ENCODE measurements around the gene GART. TPM values are rescaled to one million over a fixed set of nuclear protein-coding genes. Genes with fewer than 3 reads are reported as not detected.

The GART gene
- total RNA-seq, 1 experiment from 2014 or later: 132 TPM

- ChIA-PET CTCF (no interaction called here), POLR2A (no interaction called here)
- TF ChIP-seq SIN3A (IDR thresholded peaks at IDR 0.05; ENCODE audit: borderline replicate concordance, insufficient read depth, low read depth, low read length) (no peak), POLR2AphosphoS5 (IDR thresholded peaks at IDR 0.05; ENCODE audit: low read depth, low read length) (no peak), CTCF (IDR thresholded peaks at IDR 0.05) (no peak), TCF7L2 (IDR thresholded peaks at IDR 0.05; ENCODE audit: low read depth, low read length) (no peak)
- TF ChIP-seq, protein P1, sequence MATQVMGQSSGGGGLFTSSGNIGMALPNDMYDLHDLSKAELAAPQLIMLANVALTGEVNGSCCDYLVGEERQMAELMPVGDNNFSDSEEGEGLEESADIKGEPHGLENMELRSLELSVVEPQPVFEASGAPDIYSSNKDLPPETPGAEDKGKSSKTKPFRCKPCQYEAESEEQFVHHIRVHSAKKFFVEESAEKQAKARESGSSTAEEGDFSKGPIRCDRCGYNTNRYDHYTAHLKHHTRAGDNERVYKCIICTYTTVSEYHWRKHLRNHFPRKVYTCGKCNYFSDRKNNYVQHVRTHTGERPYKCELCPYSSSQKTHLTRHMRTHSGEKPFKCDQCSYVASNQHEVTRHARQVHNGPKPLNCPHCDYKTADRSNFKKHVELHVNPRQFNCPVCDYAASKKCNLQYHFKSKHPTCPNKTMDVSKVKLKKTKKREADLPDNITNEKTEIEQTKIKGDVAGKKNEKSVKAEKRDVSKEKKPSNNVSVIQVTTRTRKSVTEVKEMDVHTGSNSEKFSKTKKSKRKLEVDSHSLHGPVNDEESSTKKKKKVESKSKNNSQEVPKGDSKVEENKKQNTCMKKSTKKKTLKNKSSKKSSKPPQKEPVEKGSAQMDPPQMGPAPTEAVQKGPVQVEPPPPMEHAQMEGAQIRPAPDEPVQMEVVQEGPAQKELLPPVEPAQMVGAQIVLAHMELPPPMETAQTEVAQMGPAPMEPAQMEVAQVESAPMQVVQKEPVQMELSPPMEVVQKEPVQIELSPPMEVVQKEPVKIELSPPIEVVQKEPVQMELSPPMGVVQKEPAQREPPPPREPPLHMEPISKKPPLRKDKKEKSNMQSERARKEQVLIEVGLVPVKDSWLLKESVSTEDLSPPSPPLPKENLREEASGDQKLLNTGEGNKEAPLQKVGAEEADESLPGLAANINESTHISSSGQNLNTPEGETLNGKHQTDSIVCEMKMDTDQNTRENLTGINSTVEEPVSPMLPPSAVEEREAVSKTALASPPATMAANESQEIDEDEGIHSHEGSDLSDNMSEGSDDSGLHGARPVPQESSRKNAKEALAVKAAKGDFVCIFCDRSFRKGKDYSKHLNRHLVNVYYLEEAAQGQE (IDR thresholded peaks at IDR 0.05; ENCODE audit: insufficient read depth in 1 of 2, low read depth in 2 of 2, low read length in 1 of 2): no peak
- ATAC-seq (no peak), DNase-seq (ENCODE audit: low read depth, low spot score) (no peak)
- no peak overlapping the region for H3K27ac ChIP-seq (ENCODE audit: low read length)
- H3K9me3 ChIP-seq (ENCODE audit: control insufficient read depth, insufficient read depth, low read depth, low read length): no peaks in the 10 kb centered on the region
- no peaks in the 10 kb centered on the region for H3K27me3 ChIP-seq (ENCODE audit: control insufficient read depth, insufficient read depth, low read length)
- no peak overlapping the region for H3K4me3 ChIP-seq (ENCODE audit: low read depth in 2 of 2, low read length in 2 of 2)
- in situ Hi-C loops (cut with HindIII; ENCODE audit: low pct_unique_long_range_greater_than_20kb, low sequenced_read_pairs) (no loop called here), intact Hi-C loops (cut with micrococcal nuclease; ENCODE audit: unreplicated experiment) (no loop called here)
- H3K4me1 ChIP-seq (ENCODE audit: control insufficient read depth, insufficient read depth, low read length): no peaks in the 10 kb centered on the region
- no peaks in the 10 kb centered on the region for H3K36me3 ChIP-seq (ENCODE audit: control insufficient read depth, insufficient read depth, low read length)
- no TSS peak for BruUV-seq (replicated peaks)
Measured at GRCh38 chr21:33461538-33462250, 80.2 kb downstream of the GART start.

- no peaks in the 10 kb centered on the region for H3K9me3 ChIP-seq (ENCODE audit: control insufficient read depth, insufficient read depth, low read depth, low read length)
- H3K36me3 ChIP-seq (ENCODE audit: control insufficient read depth, insufficient read depth, low read length): peaks cover 3% of the 10 kb centered on the region
- no peak for DNase-seq (ENCODE audit: low read depth, low spot score)
- ChIA-PET POLR2A (no interaction called here), CTCF (no interaction called here)
- no peaks in the 10 kb centered on the region for H3K4me1 ChIP-seq (ENCODE audit: control insufficient read depth, insufficient read depth, low read length)
- no peak for ATAC-seq
- intact Hi-C loops (cut with micrococcal nuclease; ENCODE audit: unreplicated experiment): no loop called here
- BruUV-seq (replicated peaks): no TSS peak
- TF ChIP-seq POLR2AphosphoS5 (IDR thresholded peaks at IDR 0.05; ENCODE audit: low read depth, low read length) (no peak), CTCF (IDR thresholded peaks at IDR 0.05) (no peak), SIN3A (IDR thresholded peaks at IDR 0.05; ENCODE audit: borderline replicate concordance, insufficient read depth, low read depth, low read length) (no peak), TCF7L2 (IDR thresholded peaks at IDR 0.05; ENCODE audit: low read depth, low read length) (no peak)
- TF ChIP-seq, protein P1 (IDR thresholded peaks at IDR 0.05; ENCODE audit: insufficient read depth in 1 of 2, low read depth in 2 of 2, low read length in 1 of 2): no peak
- no peaks in the 10 kb centered on the region for H3K27me3 ChIP-seq (ENCODE audit: control insufficient read depth, insufficient read depth, low read length)
- H3K4me3 ChIP-seq (ENCODE audit: low read depth in 2 of 2, low read length in 2 of 2): no peak overlapping the region
- in situ Hi-C loops (cut with HindIII; ENCODE audit: low pct_unique_long_range_greater_than_20kb, low sequenced_read_pairs): no loop called here
- H3K27ac ChIP-seq (ENCODE audit: low read length): no peak overlapping the region
Measured at GRCh38 chr21:33458861-33459260, 83.1 kb downstream of the GART start.

Measured in Panc1 (cell line).